ENCODE data around the gene RSF1. TPM values are rescaled to one million over a fixed set of nuclear protein-coding genes. Genes with fewer than 3 reads are reported as not detected.
"Not testable (repeated sequence)": the region's sequence is repeated elsewhere in the genome, so short reads cannot be mapped to it uniquely, and the experiment has no call there.

The RSF1 gene
- total RNA-seq, 2 donors from 2014 or later: 57.6 to 69.9 TPM

GRCh38 chr11:77654770-77655434 is 165.6 kb downstream of the RSF1 start:
- Mint-ChIP-seq H3K4me1 (ENCODE audit: low read depth) (no peaks in the 10 kb centered on the region), H3K27me3 (ENCODE audit: low read depth) (peaks cover 4% of the 10 kb centered on the region), H3K27ac (no peak overlapping the region), H3K36me3 (ENCODE audit: insufficient read depth in 2 of 2) (no peaks in the 10 kb centered on the region), H3K9me3 (no peaks in the 10 kb centered on the region), H3K4me3 (no peak overlapping the region)
- no peak for ATAC-seq (replicated peaks in 1 of 2)
- no peak for DNase-seq

GRCh38 chr11:77650123-77650522 is 170.4 kb downstream of the RSF1 start:
- ATAC-seq (replicated peaks in 1 of 2) (no peak), DNase-seq (no peak)
- H3K27ac Mint-ChIP-seq: no peak overlapping the region
- H3K27me3 Mint-ChIP-seq (ENCODE audit: low read depth): peaks cover 13% of the 10 kb centered on the region
- H3K36me3 Mint-ChIP-seq (ENCODE audit: insufficient read depth in 2 of 2): no peaks in the 10 kb centered on the region
- H3K4me3 Mint-ChIP-seq: no peak overlapping the region
- no peaks in the 10 kb centered on the region for H3K4me1 Mint-ChIP-seq (ENCODE audit: low read depth)
- no peaks in the 10 kb centered on the region for H3K9me3 Mint-ChIP-seq

GRCh38 chr11:77647654-77648305 is 172.7 kb downstream of the RSF1 start:
- H3K27me3 Mint-ChIP-seq (ENCODE audit: low read depth): peaks cover 14% of the 10 kb centered on the region
- peaks cover 8% of the 10 kb centered on the region for H3K4me1 Mint-ChIP-seq (ENCODE audit: low read depth)
- ATAC-seq (replicated peaks in 1 of 2) (no peak), DNase-seq (no peak)
- H3K36me3 Mint-ChIP-seq (ENCODE audit: insufficient read depth in 2 of 2): no peaks in the 10 kb centered on the region
- no peak overlapping the region for H3K4me3 Mint-ChIP-seq
- H3K9me3 Mint-ChIP-seq: no peaks in the 10 kb centered on the region
- H3K27ac Mint-ChIP-seq: no peak overlapping the region

GRCh38 chr11:77644887-77645286 is 175.6 kb downstream of the RSF1 start:
- Mint-ChIP-seq H3K36me3 (ENCODE audit: insufficient read depth in 2 of 2) (peaks cover 0 to 2% of the 10 kb centered on the region in 2 donors), H3K4me1 (ENCODE audit: low read depth) (peaks cover 8% of the 10 kb centered on the region)

DNA sequence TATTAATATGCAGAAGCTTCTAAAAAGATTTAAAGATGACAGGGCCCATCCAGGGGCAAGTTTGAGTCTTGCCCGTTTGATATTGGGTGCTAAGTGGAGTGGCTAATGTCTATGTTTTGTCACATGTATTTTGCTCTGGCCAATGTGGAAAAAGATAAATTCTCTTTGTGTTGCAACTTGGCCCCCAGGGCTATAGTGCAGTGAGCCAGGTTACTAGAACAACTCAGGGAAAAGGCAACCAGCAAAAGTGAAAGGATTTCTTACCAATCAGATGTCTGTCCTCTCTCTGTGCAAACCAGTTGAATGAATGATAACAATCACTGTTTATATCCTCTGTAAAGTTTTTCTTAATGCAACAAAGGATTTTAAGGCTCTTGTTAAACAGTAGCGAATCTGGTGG is 178.3 kb downstream of the RSF1 start:
- ATAC-seq (replicated peaks in 1 of 2) (no peak), DNase-seq (no peak)
- H3K9me3 Mint-ChIP-seq: peaks cover 0 to 2% of the 10 kb centered on the region in 2 donors
- H3K4me3 Mint-ChIP-seq: no peak overlapping the region
- H3K27ac Mint-ChIP-seq: no peak overlapping the region
- H3K4me1 Mint-ChIP-seq (ENCODE audit: low read depth): peaks cover 16% of the 10 kb centered on the region
- H3K27me3 Mint-ChIP-seq (ENCODE audit: low read depth): peaks cover 7% of the 10 kb centered on the region
- H3K36me3 Mint-ChIP-seq (ENCODE audit: insufficient read depth in 2 of 2): peaks cover 4 to 7% of the 10 kb centered on the region in 2 donors

More at GRCh38 chr11:77644887-77645286, 175.6 kb downstream of the RSF1 start:
- ATAC-seq (replicated peaks in 1 of 2): no peak
- no peak for DNase-seq
- peaks cover 10% of the 10 kb centered on the region for H3K27me3 Mint-ChIP-seq (ENCODE audit: low read depth)
- H3K27ac Mint-ChIP-seq: no peak overlapping the region
- H3K4me3 Mint-ChIP-seq: no peak overlapping the region
- no peaks in the 10 kb centered on the region for H3K9me3 Mint-ChIP-seq

DNA sequence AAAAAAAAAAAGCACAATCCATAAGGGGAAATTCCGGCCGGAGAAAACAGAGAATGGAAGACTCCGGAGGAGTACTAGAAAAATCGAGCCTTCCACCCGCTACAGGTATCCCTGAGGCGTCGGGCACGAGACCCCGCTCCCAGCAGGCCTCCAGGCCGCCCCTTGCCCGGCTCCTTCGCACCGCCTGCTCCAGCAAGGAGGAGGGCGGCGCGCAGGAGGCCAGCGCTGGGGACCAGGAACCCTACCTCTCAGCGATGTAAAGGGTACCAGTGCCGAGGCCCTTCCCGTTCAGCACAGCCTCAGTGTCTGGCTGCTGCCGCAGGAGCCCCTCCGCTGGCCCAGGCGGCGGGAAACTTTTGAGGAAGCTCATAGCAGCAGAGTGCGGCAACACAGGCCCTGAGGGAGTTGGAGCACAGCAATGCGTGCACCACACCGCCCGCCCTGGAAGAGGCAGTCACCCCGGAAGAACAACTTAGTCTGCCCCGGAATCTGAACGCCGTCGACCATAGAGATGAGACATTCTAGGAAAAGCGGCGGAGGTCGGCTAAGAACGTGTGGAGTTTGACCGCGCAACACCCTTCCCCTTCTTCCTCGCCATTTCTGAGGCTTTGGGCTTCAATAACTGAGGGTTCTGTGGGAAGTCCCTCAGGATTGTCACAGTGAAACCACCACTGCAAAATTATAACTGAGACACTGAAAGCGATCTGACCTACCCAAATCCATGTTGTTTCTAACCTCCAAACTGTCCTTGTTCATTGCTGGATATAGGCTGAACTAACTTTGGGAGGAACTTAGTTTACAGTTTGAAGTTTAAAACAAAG is 183.0 kb downstream of the RSF1 start, which contains the start of gene CLNS1A:
TSS of gene CLNS1A (minus strand) at position 450 of the 821 bp plus-strand sequence. CDS start at position 370, 80 bp downstream.
- peak within 1 kb of the TSS; percentile 96 for H3K27ac Mint-ChIP-seq
- H3K4me3 Mint-ChIP-seq: peak within 1 kb of the TSS; percentile 94 to 97
- peaks cover 14 to 18% of the 10 kb centered on the region in 2 donors for H3K36me3 Mint-ChIP-seq (ENCODE audit: insufficient read depth in 2 of 2)
- H3K9me3 Mint-ChIP-seq: peaks cover 0 to 2% of the 10 kb centered on the region in 2 donors
- peak; percentile 98 to 99 for ATAC-seq (replicated peaks in 1 of 2)
- peaks cover 45% of the 10 kb centered on the region for H3K4me1 Mint-ChIP-seq (ENCODE audit: low read depth)
- no peaks in the 10 kb centered on the region for H3K27me3 Mint-ChIP-seq (ENCODE audit: low read depth)
- peak; percentile 85 to 87 for DNase-seq

- H3K27ac Mint-ChIP-seq: peak overlapping the region; percentile 94
- DNase-seq (no peak), ATAC-seq (replicated peaks in 1 of 2) (no peak)
- H3K4me1 Mint-ChIP-seq (ENCODE audit: low read depth): peaks cover 50% of the 10 kb centered on the region
- H3K27me3 Mint-ChIP-seq (ENCODE audit: low read depth): no peaks in the 10 kb centered on the region
- peaks cover 0 to 2% of the 10 kb centered on the region in 2 donors for H3K9me3 Mint-ChIP-seq
- peak overlapping the region; percentile 94 to 97 for H3K4me3 Mint-ChIP-seq
- peaks cover 14 to 18% of the 10 kb centered on the region in 2 donors for H3K36me3 Mint-ChIP-seq (ENCODE audit: insufficient read depth in 2 of 2)
Observed at GRCh38 chr11:77636731-77637344, 183.7 kb downstream of the RSF1 start.

GRCh38 chr11:77633926-77634325 is 186.6 kb downstream of the RSF1 start:
- Mint-ChIP-seq H3K4me3 (peak overlapping the region; percentile 50 to 62), H3K27ac (peak overlapping the region; percentile 80), H3K4me1 (ENCODE audit: low read depth) (peaks cover 71% of the 10 kb centered on the region), H3K36me3 (ENCODE audit: insufficient read depth in 2 of 2) (peaks cover 17 to 23% of the 10 kb centered on the region in 2 donors)
- ATAC-seq (replicated peaks in 1 of 2); H3K27me3 Mint-ChIP-seq (ENCODE audit: low read depth); H3K9me3 Mint-ChIP-seq; DNase-seq: not testable (repeated sequence)

GRCh38 chr11:77630157-77630710 is 190.3 kb downstream of the RSF1 start:
- Mint-ChIP-seq H3K4me3 (peak overlapping the region; percentile 52 to 75), H3K27ac (peak overlapping the region; percentile 15)

GRCh38 chr11:77619576-77620198 is 200.8 kb downstream of the RSF1 start:
- Mint-ChIP-seq H3K36me3 (ENCODE audit: insufficient read depth in 2 of 2) (peaks cover 11 to 19% of the 10 kb centered on the region in 2 donors), H3K27ac (no peak overlapping the region), H3K9me3 (no peaks in the 10 kb centered on the region), H3K4me3 (no peak overlapping the region), H3K27me3 (ENCODE audit: low read depth) (no peaks in the 10 kb centered on the region), H3K4me1 (ENCODE audit: low read depth) (no peaks in the 10 kb centered on the region)
- ATAC-seq (replicated peaks in 1 of 2): no peak
- peak in 1 of 2 donors; percentile 34 for DNase-seq

More at GRCh38 chr11:77630157-77630710, 190.3 kb downstream of the RSF1 start:
- peaks cover 9 to 17% of the 10 kb centered on the region in 2 donors for H3K36me3 Mint-ChIP-seq (ENCODE audit: insufficient read depth in 2 of 2)
- no peak for ATAC-seq (replicated peaks in 1 of 2)
- H3K27me3 Mint-ChIP-seq (ENCODE audit: low read depth): no peaks in the 10 kb centered on the region
- no peak for DNase-seq
- H3K4me1 Mint-ChIP-seq (ENCODE audit: low read depth): peaks cover 47% of the 10 kb centered on the region
- H3K9me3 Mint-ChIP-seq: no peaks in the 10 kb centered on the region

- no peaks in the 10 kb centered on the region for H3K4me1 Mint-ChIP-seq (ENCODE audit: low read depth)
- no peaks in the 10 kb centered on the region for H3K27me3 Mint-ChIP-seq (ENCODE audit: low read depth)
- no peak overlapping the region for H3K27ac Mint-ChIP-seq
Observed at GRCh38 chr11:77617892-77618291, 202.6 kb downstream of the RSF1 start.

DNA sequence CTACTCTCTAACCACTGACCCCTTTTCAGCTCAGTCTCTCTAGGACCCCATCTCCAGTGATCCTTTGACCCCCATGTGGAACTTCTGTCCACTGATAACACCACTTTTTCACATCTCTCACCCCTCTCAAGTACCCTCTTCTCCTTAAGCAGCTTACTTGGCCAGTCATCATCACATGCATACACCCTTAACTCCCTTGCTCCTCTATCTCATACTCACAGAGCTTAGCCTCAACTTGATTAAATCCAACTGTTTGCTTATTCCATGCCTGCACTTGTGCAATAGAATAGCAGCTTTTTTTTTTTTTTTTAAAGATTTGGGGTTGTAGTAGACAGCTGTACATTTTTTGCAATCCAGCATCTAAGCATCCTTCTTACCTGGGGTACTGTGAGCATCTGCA is 208.6 kb downstream of the RSF1 start:
- DNase-seq: no peak
- H3K27me3 Mint-ChIP-seq (ENCODE audit: low read depth): no peaks in the 10 kb centered on the region
- no peaks in the 10 kb centered on the region for H3K4me1 Mint-ChIP-seq (ENCODE audit: low read depth)
- no peak overlapping the region for H3K4me3 Mint-ChIP-seq
- no peaks in the 10 kb centered on the region for H3K9me3 Mint-ChIP-seq
- H3K27ac Mint-ChIP-seq: no peak overlapping the region
- ATAC-seq (replicated peaks in 1 of 2): no peak
- H3K36me3 Mint-ChIP-seq (ENCODE audit: insufficient read depth in 2 of 2): peaks cover 3 to 7% of the 10 kb centered on the region in 2 donors

More at GRCh38 chr11:77617892-77618291, 202.6 kb downstream of the RSF1 start:
- Mint-ChIP-seq H3K4me3 (no peak overlapping the region), H3K9me3 (no peaks in the 10 kb centered on the region), H3K36me3 (ENCODE audit: insufficient read depth in 2 of 2) (peaks cover 9 to 19% of the 10 kb centered on the region in 2 donors)
- DNase-seq (no peak), ATAC-seq (replicated peaks in 1 of 2) (no peak)
